Smooth muscle cell of the brain vasculature (primary cell): Measurements from ENCODE around the gene IQCH.

Source experiments
- DNase-seq: peaks from one replicate; pipeline ENCODE4 v3.0.0-alpha.2; 2012; ENCODE audit warnings: low read depth, low spot score

IQCH gene

GRCh38 chr15:67394873-67395639, 140.5 kb downstream of the IQCH start:
- DNase-seq, result no peak

- no peak for DNase-seq
These were observed 141.5 kb downstream of the IQCH start for GRCh38 chr15:67396114-67396513.

GRCh38 chr15:67397139-67397538, 142.6 kb downstream of the IQCH start:
- DNase-seq, result no peak

GRCh38 chr15:67399925-67400324, 145.3 kb downstream of the IQCH start:
- DNase-seq, result no peak

GRCh38 chr15:67400890-67401289, 146.3 kb downstream of the IQCH start:
- no peak for DNase-seq

GRCh38 chr15:67401336-67401735, 146.8 kb downstream of the IQCH start:
- no peak for DNase-seq

- no peak for DNase-seq
These were observed 149.0 kb downstream of the IQCH start for GRCh38 chr15:67403428-67404154.

GRCh38 chr15:67405208-67406191, 150.9 kb downstream of the IQCH start:
- DNase-seq, result no peak

GRCh38 chr15:67406257-67406861, 151.8 kb downstream of the IQCH start:
- DNase-seq, result no peak

- no peak for DNase-seq
These were observed 153.2 kb downstream of the IQCH start for GRCh38 chr15:67407786-67408185.

GRCh38 chr15:67409175-67409574, 154.6 kb downstream of the IQCH start:
- no peak for DNase-seq

GRCh38 chr15:67411486-67411885, 156.9 kb downstream of the IQCH start:
- no peak for DNase-seq

- no peak for DNase-seq
These were observed 159.3 kb downstream of the IQCH start for GRCh38 chr15:67413770-67414390.

- no peak for DNase-seq
These were observed 160.6 kb downstream of the IQCH start for GRCh38 chr15:67415181-67415580.

GRCh38 chr15:67416891-67417290, 162.3 kb downstream of the IQCH start:
- DNase-seq, result no peak

- DNase-seq, result no peak
These were observed 165.1 kb downstream of the IQCH start for GRCh38 chr15:67419705-67420104.

- DNase-seq, result no peak
These were observed 165.6 kb downstream of the IQCH start for GRCh38 chr15:67420137-67420536.

GRCh38 chr15:67421105-67421504, 166.5 kb downstream of the IQCH start:
- no peak for DNase-seq

- no peak for DNase-seq
These were observed 167.7 kb downstream of the IQCH start for GRCh38 chr15:67422296-67422695.

GRCh38 chr15:67433495-67434099, 179.0 kb downstream of the IQCH start:
- no peak for DNase-seq
